GM11168 (cell line): ENCODE data around the gene PPIF.

Source experiments
- in situ Hi-C: fragments of 300-500 bp; cut with MboI; formaldehyde crosslinking; loops from one replicate; pipeline ENCODE4 v1.12.0; 2022; ENCODE audit warnings: low sequenced_read_pairs; ENCODE audit not compliant: unreplicated experiment

The PPIF gene

GRCh38 chr10:79397051-79397450, 49.8 kb downstream of the PPIF start:
- in situ Hi-C loops = no loop called here

GRCh38 chr10:79397575-79398303, 50.5 kb downstream of the PPIF start:
- in situ Hi-C loops = no loop called here

- in situ Hi-C loops = no loop called here
Observed at GRCh38 chr10:79398642-79399041, 51.4 kb downstream of the PPIF start.

- in situ Hi-C loops = no loop called here
Observed at GRCh38 chr10:79399223-79399831, 52.1 kb downstream of the PPIF start.

GRCh38 chr10:79400146-79401004, 53.1 kb downstream of the PPIF start:
- in situ Hi-C loops = no loop called here

GRCh38 chr10:79401015-79401921, 54.0 kb downstream of the PPIF start:
- in situ Hi-C loops = no loop called here

GRCh38 chr10:79402625-79402946, 55.3 kb downstream of the PPIF start:
- in situ Hi-C loops = no loop called here

GRCh38 chr10:79402951-79403350, 55.7 kb downstream of the PPIF start:
- in situ Hi-C loops = no loop called here

- in situ Hi-C loops = no loop called here
Observed at GRCh38 chr10:79403441-79404230, 56.4 kb downstream of the PPIF start.

- in situ Hi-C loops = no loop called here
Observed at GRCh38 chr10:79404231-79404609, 57.0 kb downstream of the PPIF start.

- in situ Hi-C loops = no loop called here
Observed at GRCh38 chr10:79404690-79405131, 57.4 kb downstream of the PPIF start.
